Tibial artery (tissue), 4 donors: Measurements from ENCODE around the gene SEMA4B.

Source experiments
- DNase-seq, 2 donors: peaks; one replicate each; pipeline ENCODE4 v3.0.0-alpha.2; 2019
- H3K27ac ChIP-seq, 2 donors: fragments of 200-600 bp; sonication (generic) in 1 of 2; 1 replicate in 1 of 2; 2 replicates in 1 of 2; pipeline ENCODE4 v1.5.1; 2018 to 2019; ENCODE audit warnings: mild to moderate bottlenecking in 1 of 2
- H3K27me3 ChIP-seq, 2 donors: fragments of 200-600 bp; sonication (generic) in 1 of 2; one replicate each; pipeline versions ENCODE4 v1.5.1 to v1.6.0; 2016 to 2019
- H3K36me3 ChIP-seq, 3 donors: fragments of 200-600 bp; sonication (generic) in 2 of 3; one replicate each; pipeline ENCODE4 v1.5.1; 2016 to 2019; ENCODE audit warnings: mild to moderate bottlenecking in 2 of 3
- H3K4me1 ChIP-seq, 4 donors: fragments of 200-600 bp; sonication (generic) in 2 of 4; 1 replicate in 3 of 4; 2 replicates in 1 of 4; pipeline ENCODE4 v1.5.1; 2016 to 2019
- H3K4me3 ChIP-seq, 2 donors: fragments of 200-600 bp; sonication (generic) in 1 of 2; 1 replicate in 1 of 2; 2 replicates in 1 of 2; pipeline ENCODE4 v1.5.1; 2018 to 2019; ENCODE audit warnings: mild to moderate bottlenecking in 2 of 2
- H3K9me3 ChIP-seq, 3 donors: fragments of 200-600 bp; sonication (generic) in 1 of 3; one replicate each; pipeline ENCODE4 v1.5.1; 2016 to 2019
- intact Hi-C: fragments of 100-400 bp; cut with DNase I; formaldehyde crosslinking; loops from one replicate; pipeline ENCODE4 v1.15.0; 2023; ENCODE audit warnings: low total_unique reads
- TF ChIP-seq, protein P1 (sequence below), 2 experiments: fragments of 200-600 bp in 1 of 2; fragments of 450-650 bp in 1 of 2; IDR thresholded peaks; one replicate each; pipeline ENCODE4 v1.5.1; 2017 to 2019; ENCODE audit warnings: antibody characterized with exemption in 2 of 2, mild to moderate bottlenecking in 1 of 2, moderate library complexity in 1 of 2

SEMA4B gene

DNA sequence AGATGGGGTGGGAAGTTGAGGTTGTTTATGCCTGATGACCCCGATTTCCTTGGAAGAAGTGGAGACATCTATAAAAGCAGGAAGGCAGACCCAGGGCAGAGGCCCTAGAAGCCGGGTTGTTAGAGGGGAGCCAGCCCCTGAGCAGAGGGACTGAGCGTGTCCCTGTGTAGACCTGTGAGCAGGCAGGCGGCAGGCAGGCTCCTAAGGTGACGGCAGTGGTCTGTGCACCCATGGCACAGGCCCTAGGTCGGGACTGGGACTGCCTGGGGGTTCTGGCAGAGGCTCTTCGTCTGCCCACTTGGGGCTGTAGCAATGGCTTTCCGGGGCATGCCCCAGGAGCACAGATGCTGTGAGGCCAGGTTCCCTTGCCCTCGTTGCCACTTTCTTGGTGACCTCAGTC is 9.9 kb downstream of the SEMA4B start:
- peaks cover 0 to 39% (median 14%) of the 10 kb centered on the region in 4 donors for H3K4me1 ChIP-seq

DNA sequence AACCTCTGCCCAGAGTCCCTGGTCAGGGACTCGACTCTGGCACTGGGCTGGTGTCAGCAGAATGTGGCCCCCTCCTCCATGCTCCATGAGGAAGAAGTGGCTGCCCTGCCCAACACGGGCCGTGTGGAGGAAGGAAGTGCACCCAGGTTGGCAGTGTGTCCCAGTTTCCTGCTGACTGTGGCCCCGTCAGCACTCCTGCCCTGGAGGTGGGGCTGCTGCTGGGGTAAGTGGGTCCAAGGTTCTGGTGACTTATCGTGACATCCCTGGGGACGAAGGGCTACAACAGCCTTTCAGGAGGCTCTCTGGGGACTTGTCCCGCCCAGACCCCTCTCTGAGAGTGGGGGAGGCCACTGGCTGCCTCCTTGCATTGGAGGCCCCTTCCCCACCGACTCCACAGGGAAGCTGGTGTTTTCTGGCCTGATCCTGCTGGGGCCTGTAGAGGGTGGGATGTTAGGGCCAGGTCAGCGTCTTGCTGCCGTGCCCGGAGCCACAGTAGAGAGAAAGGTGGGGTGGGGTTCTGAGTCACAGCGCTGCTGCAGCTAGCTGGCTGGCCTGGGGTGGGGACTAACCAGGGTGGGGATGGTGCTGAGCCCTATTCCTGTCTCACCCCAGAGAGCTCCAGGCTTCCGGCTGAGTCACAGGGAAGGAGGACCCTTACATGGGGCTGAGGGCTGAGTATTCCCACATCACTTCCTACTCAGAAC is 10.5 kb downstream of the SEMA4B start:
- H3K27me3 ChIP-seq: no peaks in the 10 kb centered on the region
- no peaks in the 10 kb centered on the region for H3K9me3 ChIP-seq
- DNase-seq: no peak
- intact Hi-C loops: no loop called here
- peaks cover 0 to 35% (median 14%) of the 10 kb centered on the region in 4 donors for H3K4me1 ChIP-seq
- TF ChIP-seq, protein P1, sequence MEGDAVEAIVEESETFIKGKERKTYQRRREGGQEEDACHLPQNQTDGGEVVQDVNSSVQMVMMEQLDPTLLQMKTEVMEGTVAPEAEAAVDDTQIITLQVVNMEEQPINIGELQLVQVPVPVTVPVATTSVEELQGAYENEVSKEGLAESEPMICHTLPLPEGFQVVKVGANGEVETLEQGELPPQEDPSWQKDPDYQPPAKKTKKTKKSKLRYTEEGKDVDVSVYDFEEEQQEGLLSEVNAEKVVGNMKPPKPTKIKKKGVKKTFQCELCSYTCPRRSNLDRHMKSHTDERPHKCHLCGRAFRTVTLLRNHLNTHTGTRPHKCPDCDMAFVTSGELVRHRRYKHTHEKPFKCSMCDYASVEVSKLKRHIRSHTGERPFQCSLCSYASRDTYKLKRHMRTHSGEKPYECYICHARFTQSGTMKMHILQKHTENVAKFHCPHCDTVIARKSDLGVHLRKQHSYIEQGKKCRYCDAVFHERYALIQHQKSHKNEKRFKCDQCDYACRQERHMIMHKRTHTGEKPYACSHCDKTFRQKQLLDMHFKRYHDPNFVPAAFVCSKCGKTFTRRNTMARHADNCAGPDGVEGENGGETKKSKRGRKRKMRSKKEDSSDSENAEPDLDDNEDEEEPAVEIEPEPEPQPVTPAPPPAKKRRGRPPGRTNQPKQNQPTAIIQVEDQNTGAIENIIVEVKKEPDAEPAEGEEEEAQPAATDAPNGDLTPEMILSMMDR (IDR thresholded peaks at IDR 0.05): no peak
- H3K27ac ChIP-seq: no peak overlapping the region
- peaks cover 0 to 24% (median 0%) of the 10 kb centered on the region in 3 donors for H3K36me3 ChIP-seq
- H3K4me3 ChIP-seq: no peak overlapping the region

More for the DNA sequence above, 9.9 kb downstream of the SEMA4B start:
- H3K36me3 ChIP-seq: peaks cover 0 to 30% (median 0%) of the 10 kb centered on the region in 3 donors
- DNase-seq: no peak
- TF ChIP-seq, protein P1 (IDR thresholded peaks at IDR 0.05): no peak
- intact Hi-C loops: no loop called here
- H3K27me3 ChIP-seq: no peaks in the 10 kb centered on the region
- no peak overlapping the region for H3K27ac ChIP-seq
- no peaks in the 10 kb centered on the region for H3K9me3 ChIP-seq
- no peak overlapping the region for H3K4me3 ChIP-seq

DNA sequence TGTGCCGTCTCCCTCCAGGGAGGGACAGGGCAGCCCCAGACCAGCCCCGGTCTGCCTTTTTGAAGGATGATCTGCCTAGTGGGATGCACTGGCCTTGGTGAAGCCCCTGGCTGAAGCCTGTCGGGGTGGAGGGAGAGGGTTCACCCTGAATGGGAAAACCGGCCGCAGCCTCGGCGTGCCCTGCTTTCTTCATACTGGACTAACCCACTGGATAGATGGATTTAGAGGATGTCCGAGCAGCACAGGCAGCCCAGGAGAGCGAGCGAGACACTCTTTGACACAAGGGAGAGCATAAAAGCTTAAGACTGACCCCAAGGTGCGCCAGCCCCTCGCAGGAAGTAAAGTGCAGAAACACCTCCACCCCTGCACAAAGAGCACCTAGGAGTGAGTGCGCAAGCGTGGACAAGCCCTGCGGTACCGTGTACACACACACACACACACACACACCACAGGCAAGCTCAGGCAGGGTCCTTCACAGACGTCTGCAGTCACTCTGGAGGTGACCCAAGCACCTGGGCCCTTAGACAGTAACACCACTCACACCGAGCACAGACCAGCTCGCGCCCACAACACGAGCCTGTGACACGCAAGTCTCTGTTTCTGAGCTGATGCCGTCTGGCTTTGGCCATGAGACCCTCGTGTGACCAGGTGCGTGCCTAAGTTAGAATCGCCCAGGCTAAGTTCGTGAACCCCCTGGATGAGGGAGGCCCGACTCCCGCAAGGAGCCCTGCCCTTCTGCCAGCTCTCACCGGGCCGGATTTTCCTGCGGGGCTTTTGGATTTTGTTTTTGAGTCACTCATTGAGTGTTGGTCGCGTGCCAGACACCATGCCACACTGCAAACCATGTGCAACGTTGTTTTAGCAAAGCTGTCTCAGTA is 11.3 kb downstream of the SEMA4B start:
- H3K36me3 ChIP-seq: peaks cover 0 to 19% (median 6%) of the 10 kb centered on the region in 3 donors
- TF ChIP-seq, protein P1 (IDR thresholded peaks at IDR 0.05): no peak
- H3K27ac ChIP-seq: no peak overlapping the region
- peaks cover 0 to 35% (median 14%) of the 10 kb centered on the region in 4 donors for H3K4me1 ChIP-seq
- intact Hi-C loops: no loop called here
- H3K9me3 ChIP-seq: no peaks in the 10 kb centered on the region
- no peak for DNase-seq
- H3K27me3 ChIP-seq: no peaks in the 10 kb centered on the region
- H3K4me3 ChIP-seq: no peak overlapping the region

DNA sequence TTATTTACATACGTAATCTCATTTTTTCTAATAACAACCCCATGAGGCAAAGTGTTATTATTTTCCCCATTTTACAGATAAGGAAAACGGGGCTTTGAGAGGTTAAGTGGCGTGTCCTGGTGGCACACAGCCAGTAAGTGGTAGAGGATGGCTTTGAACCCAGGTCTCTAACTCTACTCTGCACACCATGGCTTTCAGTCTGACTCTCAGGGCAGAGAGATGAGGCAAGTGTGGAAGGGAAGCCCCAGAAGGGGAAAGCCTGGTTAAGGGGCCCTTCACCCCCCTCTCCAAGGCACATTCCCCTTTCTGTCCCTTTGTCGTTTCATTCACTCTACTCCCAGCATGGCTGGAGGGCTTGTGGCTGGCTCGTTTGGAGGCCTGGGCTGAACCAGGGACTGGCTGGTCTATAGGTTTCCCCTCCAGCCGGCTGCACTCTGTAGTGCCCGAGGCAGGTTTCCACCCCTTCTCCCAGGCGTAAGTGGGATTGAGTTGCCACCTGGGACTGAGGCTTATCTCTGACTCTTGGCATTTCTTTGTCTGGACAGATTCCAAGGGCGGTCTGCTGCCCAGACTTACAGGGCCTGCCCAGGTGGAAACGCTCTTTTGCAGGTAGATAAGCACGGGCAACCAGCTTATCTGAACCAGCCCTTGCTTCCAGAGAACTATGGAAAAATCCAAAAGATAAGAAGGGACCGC is 12.1 kb downstream of the SEMA4B start:
- H3K36me3 ChIP-seq: peaks cover 0 to 25% (median 15%) of the 10 kb centered on the region in 3 donors
- intact Hi-C loops: no loop called here
- H3K27me3 ChIP-seq: no peaks in the 10 kb centered on the region
- no peaks in the 10 kb centered on the region for H3K9me3 ChIP-seq
- TF ChIP-seq, protein P1 (IDR thresholded peaks at IDR 0.05): no peak
- no peak overlapping the region for H3K4me3 ChIP-seq
- no peak overlapping the region for H3K27ac ChIP-seq
- H3K4me1 ChIP-seq: peaks cover 0 to 35% (median 14%) of the 10 kb centered on the region in 4 donors
- DNase-seq: no peak

DNA sequence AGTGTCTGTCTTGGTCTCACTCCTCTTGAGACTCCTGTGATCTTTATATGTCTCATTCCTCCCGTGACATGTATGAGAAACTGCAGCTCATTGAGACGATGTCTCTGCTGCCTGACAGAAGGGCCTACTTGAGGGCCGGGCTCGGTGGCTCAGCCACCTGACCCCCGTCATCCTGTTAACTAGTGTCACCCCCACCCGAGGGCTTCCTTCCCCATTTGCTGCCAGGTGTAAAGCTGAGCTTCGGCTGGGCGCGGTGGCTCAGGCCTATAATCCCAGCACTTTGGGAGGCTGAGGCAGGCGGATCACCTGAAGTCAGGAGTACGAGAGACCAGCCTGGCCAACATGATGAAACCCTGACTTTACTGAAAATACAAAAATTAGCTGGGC is 12.7 kb downstream of the SEMA4B start:
- no peak for DNase-seq
- no peaks in the 10 kb centered on the region for H3K9me3 ChIP-seq
- TF ChIP-seq, protein P1 (IDR thresholded peaks at IDR 0.05): no peak
- peaks cover 0 to 35% (median 14%) of the 10 kb centered on the region in 4 donors for H3K4me1 ChIP-seq
- H3K27ac ChIP-seq: no peak overlapping the region
- no peaks in the 10 kb centered on the region for H3K27me3 ChIP-seq
- H3K36me3 ChIP-seq: peaks cover 0 to 31% (median 15%) of the 10 kb centered on the region in 3 donors
- intact Hi-C loops: no loop called here
- no peak overlapping the region for H3K4me3 ChIP-seq
